Measurements from ENCODE around the gene STXBP6.

The STXBP6 gene

GRCh38 chr14:24814944-24815343 is 235.0 kb downstream of the STXBP6 start:
- Histone ChIP-seq H3K79me2 (ENCODE audit: insufficient read depth, low read length) (no peaks in the 10 kb centered on the region), H3F3A (ENCODE audit: insufficient read depth) (no peaks in the 10 kb centered on the region), H2AFZ (ENCODE audit: low read depth, low read length, severe bottlenecking) (no peak overlapping the region), H3K36me3 (ENCODE audit: low read length) (no peaks in the 10 kb centered on the region), H3K9ac (ENCODE audit: low read length) (no peak overlapping the region), H3K4me3 (ENCODE audit: insufficient read depth, low read length, poor library complexity, severe bottlenecking) (no peak overlapping the region), H3K27me3 (ENCODE audit: low read length) (no peaks in the 10 kb centered on the region), H3K9me3 (ENCODE audit: insufficient read depth, low read length) (no peaks in the 10 kb centered on the region), H3K4me2 (ENCODE audit: low read depth, low read length, poor library complexity, severe bottlenecking) (no peak overlapping the region), H3K27ac (ENCODE audit: low read depth, low read length) (no peak overlapping the region), H3K9me2 (replicated peaks; ENCODE audit: insufficient read depth, low read length) (no peaks in the 10 kb centered on the region), H4K20me1 (ENCODE audit: low read depth, low read length) (no peaks in the 10 kb centered on the region)
- TF ChIP-seq EZH2phosphoT487 (conservative IDR thresholded peaks at IDR 0.05; ENCODE audit: low read length) (no peak), CTCF (IDR thresholded peaks at IDR 0.05; ENCODE audit: insufficient read depth, low read length, poor library complexity, severe bottlenecking) (no peak)

- Histone ChIP-seq H4K20me1 (ENCODE audit: low read depth, low read length) (no peaks in the 10 kb centered on the region), H3K36me3 (ENCODE audit: low read length) (no peaks in the 10 kb centered on the region), H2AFZ (ENCODE audit: low read depth, low read length, severe bottlenecking) (no peak overlapping the region), H3K9me3 (ENCODE audit: insufficient read depth, low read length) (no peaks in the 10 kb centered on the region), H3K4me2 (ENCODE audit: low read depth, low read length, poor library complexity, severe bottlenecking) (no peak overlapping the region), H3F3A (ENCODE audit: insufficient read depth) (no peaks in the 10 kb centered on the region), H3K27me3 (ENCODE audit: low read length) (no peaks in the 10 kb centered on the region), H3K27ac (ENCODE audit: low read depth, low read length) (no peak overlapping the region), H3K4me3 (ENCODE audit: insufficient read depth, low read length, poor library complexity, severe bottlenecking) (no peak overlapping the region), H3K9me2 (replicated peaks; ENCODE audit: insufficient read depth, low read length) (no peaks in the 10 kb centered on the region), H3K79me2 (ENCODE audit: insufficient read depth, low read length) (no peaks in the 10 kb centered on the region), H3K9ac (ENCODE audit: low read length) (no peak overlapping the region)
- TF ChIP-seq CTCF (IDR thresholded peaks at IDR 0.05; ENCODE audit: insufficient read depth, low read length, poor library complexity, severe bottlenecking): no peak
- TF ChIP-seq EZH2phosphoT487 (conservative IDR thresholded peaks at IDR 0.05; ENCODE audit: low read length): no peak
Measured at GRCh38 chr14:24814346-24814745, 235.6 kb downstream of the STXBP6 start.

- Histone ChIP-seq H2AFZ (ENCODE audit: low read depth, low read length, severe bottlenecking) (no peak overlapping the region), H3K4me2 (ENCODE audit: low read depth, low read length, poor library complexity, severe bottlenecking) (no peak overlapping the region)
Measured at GRCh38 chr14:24813819-24814259, 236.1 kb downstream of the STXBP6 start.

More at GRCh38 chr14:24813819-24814259, 236.1 kb downstream of the STXBP6 start:
- TF ChIP-seq EZH2phosphoT487 (conservative IDR thresholded peaks at IDR 0.05; ENCODE audit: low read length) (no peak), CTCF (IDR thresholded peaks at IDR 0.05; ENCODE audit: insufficient read depth, low read length, poor library complexity, severe bottlenecking) (no peak)
- H4K20me1 ChIP-seq (ENCODE audit: low read depth, low read length): no peaks in the 10 kb centered on the region
- H3K9me2 ChIP-seq (replicated peaks; ENCODE audit: insufficient read depth, low read length): no peaks in the 10 kb centered on the region
- no peaks in the 10 kb centered on the region for H3K9me3 ChIP-seq (ENCODE audit: insufficient read depth, low read length)
- no peak overlapping the region for H3K27ac ChIP-seq (ENCODE audit: low read depth, low read length)
- no peak overlapping the region for H3K4me3 ChIP-seq (ENCODE audit: insufficient read depth, low read length, poor library complexity, severe bottlenecking)
- H3K9ac ChIP-seq (ENCODE audit: low read length): no peak overlapping the region
- H3K36me3 ChIP-seq (ENCODE audit: low read length): no peaks in the 10 kb centered on the region
- H3F3A ChIP-seq (ENCODE audit: insufficient read depth): no peaks in the 10 kb centered on the region
- H3K79me2 ChIP-seq (ENCODE audit: insufficient read depth, low read length): no peaks in the 10 kb centered on the region
- H3K27me3 ChIP-seq (ENCODE audit: low read length): no peaks in the 10 kb centered on the region

All from SU-DHL-6 (cell line).